Measurements from ENCODE around the gene FCRL6.

- TF ChIP-seq CTCF (IDR thresholded peaks at IDR 0.05) (no peak), POLR2A (IDR thresholded peaks at IDR 0.05) (no peak), EP300 (IDR thresholded peaks at IDR 0.05) (no peak)
These were observed 41.3 kb downstream of the FCRL6 start for GRCh38 chr1:159843459-159843858.

All from tibial nerve (tissue), 4 donors.